CD14-positive monocyte (primary cell): ENCODE data around the gene SLC35A5. TPM values are rescaled to one million over a fixed set of nuclear protein-coding genes. Genes with fewer than 3 reads are reported as not detected.
"Not testable (repeated sequence)": the region's sequence is repeated elsewhere in the genome, so short reads cannot be mapped to it uniquely, and the experiment has no call there.

Experiments
- DNase-seq, 3 donors: peaks; one replicate each; pipeline ENCODE4 v3.0.0-alpha.2; 2011 to 2022
- H2AFZ ChIP-seq: 2 replicates; pipeline ENCODE4 v1.6.0; 2012; ENCODE audit warnings: mild to moderate bottlenecking, low read depth, low read length, inconsistent platforms; ENCODE audit not compliant: insufficient read depth, poor library complexity, severe bottlenecking
- H3K27ac ChIP-seq, 2 donors: 1 replicate in 1 of 2; 2 replicates in 1 of 2; pipeline ENCODE4 v1.5.1; 2012 to 2013; ENCODE audit warnings: low read length in 2 of 2, control low read depth in 1 of 2, inconsistent platforms in 1 of 2, low read depth in 1 of 2, mild to moderate bottlenecking in 1 of 2
- H3K27me3 ChIP-seq, 2 donors: one replicate each; pipeline versions ENCODE4 v1.6.0 to v1.6.1; 2011 to 2013; ENCODE audit warnings: low read length in 2 of 2; ENCODE audit not compliant: control insufficient read depth in 2 of 2, insufficient read depth in 2 of 2
- H3K36me3 ChIP-seq, 2 donors: replicated peaks in 1 of 2; 1 replicate in 1 of 2; 2 replicates in 1 of 2; pipeline versions ENCODE4 v1.5.1 to v1.6.1; 2012 to 2013; ENCODE audit warnings: low read length in 2 of 2, control low read depth in 1 of 2, inconsistent platforms in 1 of 2, mild to moderate bottlenecking in 1 of 2; ENCODE audit not compliant: insufficient read depth in 2 of 2, control insufficient read depth in 1 of 2
- H3K4me1 ChIP-seq, 2 donors: 1 replicate in 1 of 2; 2 replicates in 1 of 2; pipeline versions ENCODE4 v1.5.1 to v1.6.1; 2012 to 2013; ENCODE audit warnings: low read length in 2 of 2, control low read depth in 1 of 2, inconsistent platforms in 1 of 2, mild to moderate bottlenecking in 1 of 2, moderate library complexity in 1 of 2; ENCODE audit not compliant: insufficient read depth in 2 of 2, control insufficient read depth in 1 of 2
- H3K4me2 ChIP-seq: replicated peaks from 2 replicates; pipeline ENCODE3; 2012; ENCODE audit warnings: low read length, moderate library complexity, mild to moderate bottlenecking; ENCODE audit not compliant: poor library complexity, severe bottlenecking; ENCODE audit errors: extremely low read depth
- H3K4me3 ChIP-seq, 3 experiments: fragments of 200-600 bp in 1 of 3; sonication (generic) in 1 of 3; replicated peaks in 1 of 3; 1 replicate in 2 of 3; 2 replicates in 1 of 3; pipeline ENCODE4 v1.5.1; 2011 to 2013; ENCODE audit warnings: low read length in 3 of 3, mild to moderate bottlenecking in 3 of 3, control low read depth in 2 of 3, low read depth in 2 of 3, inconsistent platforms in 1 of 3, moderate library complexity in 1 of 3
- H3K79me2 ChIP-seq: 2 replicates; pipeline ENCODE4 v1.6.0; 2012; ENCODE audit warnings: mild to moderate bottlenecking, control low read depth, inconsistent platforms, low read length, moderate library complexity; ENCODE audit not compliant: insufficient read depth
- H3K9ac ChIP-seq: 2 replicates; pipeline ENCODE4 v1.6.0; 2017; ENCODE audit warnings: low read length, mild to moderate bottlenecking; ENCODE audit not compliant: insufficient read depth, poor library complexity, severe bottlenecking
- H3K9me3 ChIP-seq, 2 donors: replicated peaks in 1 of 2; 1 replicate in 1 of 2; 2 replicates in 1 of 2; pipeline versions ENCODE4 v1.5.1 to v1.6.1; 2012 to 2013; ENCODE audit warnings: low read length in 2 of 2, control low read depth in 1 of 2; ENCODE audit not compliant: control insufficient read depth in 1 of 2, insufficient read depth in 1 of 2
- H4K20me1 ChIP-seq: 2 replicates; pipeline ENCODE4 v1.6.0; 2012; ENCODE audit warnings: mild to moderate bottlenecking, low read length, control low read depth, moderate library complexity; ENCODE audit not compliant: insufficient read depth
- H3K27ac Mint-ChIP-seq, 7 donors: one replicate each; pipeline ENCODE4 v1.8.0; 2020; ENCODE audit warnings: mild to moderate bottlenecking in 7 of 7, mixed read lengths in 7 of 7, moderate library complexity in 6 of 7, inconsistent platforms in 2 of 7
- H3K27me3 Mint-ChIP-seq, 3 donors: one replicate each; pipeline ENCODE4 v1.8.0; 2021 to 2022; ENCODE audit warnings: low read depth in 3 of 3, mild to moderate bottlenecking in 3 of 3, mixed read lengths in 3 of 3, moderate library complexity in 3 of 3, inconsistent platforms in 1 of 3
- H3K36me3 Mint-ChIP-seq, 2 donors: one replicate each; pipeline ENCODE4 v1.8.0; 2020; ENCODE audit warnings: mixed read lengths in 2 of 2, inconsistent platforms in 1 of 2, mild to moderate bottlenecking in 1 of 2
- H3K4me1 Mint-ChIP-seq: one replicate; pipeline ENCODE4 v1.8.0; 2020; ENCODE audit warnings: mild to moderate bottlenecking, mixed read lengths
- H3K4me3 Mint-ChIP-seq, 2 donors: one replicate each; pipeline ENCODE4 v1.8.0; 2020; ENCODE audit warnings: mild to moderate bottlenecking in 2 of 2, mixed read lengths in 2 of 2, moderate library complexity in 1 of 2
- H3K9me3 Mint-ChIP-seq, 7 donors: one replicate each; pipeline ENCODE4 v1.8.0; 2020 to 2022; ENCODE audit warnings: mixed read lengths in 7 of 7, mild to moderate bottlenecking in 6 of 7, moderate library complexity in 6 of 7, inconsistent platforms in 2 of 7
- CTCF ChIP-seq: fragments of 200-600 bp; IDR thresholded peaks from one replicate; pipeline ENCODE4 v1.8.0; 2022; ENCODE audit warnings: antibody characterized with exemption, mild to moderate bottlenecking
- WGBS: methylation state at CpG from one replicate; pipeline ENCODE4 v1.1.5; 2013; ENCODE audit warnings: missing lambda C conversion rate; ENCODE audit not compliant: insufficient coverage; 5-methylcytosine and 5-hydroxymethylcytosine counted together
- intact Hi-C, 2 donors: fragments of 100-400 bp; cut with micrococcal nuclease; formaldehyde crosslinking; loops; one replicate each; pipeline versions ENCODE4 v1.15.0 to v1.15.1; 2023
- polyA plus RNA-seq, 3 donors: library from polyadenylated mRNA; depleted of rRNA in 1 of 3; unstranded in 2 of 3; stranded (reverse) in 1 of 3; fragments of 300-500 nt in 2 of 3; fragments of >200 nt in 1 of 3; fragmentation: Illumina TruSeq in 2 of 3; gene quantifications; 1 replicate in 2 of 3; 2 replicates in 1 of 3; pipeline ENCODE4 v1.2.3, GENCODE V29; 2012 to 2021

SLC35A5 gene
- polyA plus RNA-seq, 3 donors: 16.8 to 74.1 (median 61.3) TPM

GRCh38 chr3:112519424-112520001, 42.3 kb upstream of the SLC35A5 start:
- Histone ChIP-seq H3K4me1 (no peaks in the 10 kb centered on the region), H3K9me3 (no peaks in the 10 kb centered on the region), H4K20me1 (no peaks in the 10 kb centered on the region), H3K9ac (no peak overlapping the region), H3K79me2 (no peaks in the 10 kb centered on the region), H2AFZ (no peak overlapping the region), H3K36me3 (peaks cover 1 to 21% of the 10 kb centered on the region in 2 donors), H3K4me2 (no peak overlapping the region), H3K27me3 (no peaks in the 10 kb centered on the region), H3K4me3 (no peak overlapping the region), H3K27ac (no peak overlapping the region)
- H3K27ac Mint-ChIP-seq: peak overlapping the region in 2 of 7 donors; percentile 2 to 28
- peaks cover 12 to 25% of the 10 kb centered on the region in 2 donors for H3K36me3 Mint-ChIP-seq
- H3K4me3 Mint-ChIP-seq: no peak overlapping the region
- peak; percentile 33 to 60 (median 59) for DNase-seq
- TF ChIP-seq CTCF: peak; percentile 69
- H3K27me3 Mint-ChIP-seq: no peaks in the 10 kb centered on the region
- H3K9me3 Mint-ChIP-seq: peaks cover 0 to 4% (median 0%) of the 10 kb centered on the region in 7 donors
- WGBS: no CpG with 5 or more reads among the region's 2 CpGs
- intact Hi-C loops: loop anchor here (5.0 to 10.0 kb wide), 3 partner anchors 192 to 407 kb away; partner anchors contain the start of gene SLC9C1 (in 1 of the 2)
- peaks cover 10% of the 10 kb centered on the region for H3K4me1 Mint-ChIP-seq

- Histone ChIP-seq H3K27ac (peak overlapping the region in 1 of 2 donors; percentile 21), H3K36me3 (peaks cover 40 to 67% of the 10 kb centered on the region in 2 donors), H4K20me1 (peaks cover 18% of the 10 kb centered on the region)
- peaks cover 37 to 51% of the 10 kb centered on the region in 2 donors for H3K36me3 Mint-ChIP-seq
- not testable (repeated sequence) for H3K9me3 Mint-ChIP-seq, H3K79me2 ChIP-seq, H3K4me1 Mint-ChIP-seq, DNase-seq, H3K9ac ChIP-seq, H3K9me3 ChIP-seq, H3K4me3 ChIP-seq, H3K4me1 ChIP-seq, H3K4me2 ChIP-seq, H3K4me3 Mint-ChIP-seq, H3K27me3 Mint-ChIP-seq, H3K27me3 ChIP-seq, H2AFZ ChIP-seq
- H3K27ac Mint-ChIP-seq: peak overlapping the region in 2 of 7 donors; percentile 2 to 19
- no CpG with 5 or more reads among the region's 6 CpGs for WGBS
- intact Hi-C loops: loop anchor here (5.0 to 10.0 kb wide), 2 partner anchors 197 to 229 kb away; partner anchors contain the start of gene SLC9C1 (in 1 of the 2)
Observed at GRCh38 chr3:112524127-112524526, 37.7 kb upstream of the SLC35A5 start.
